Activated CD4-positive, CD25-positive, alpha-beta regulatory T cell treated with anti-CD3 and anti-CD28 coated beads, Interleukin-2, amount 50 U/mL, for 72 hours (primary cell): ENCODE results near the gene CHRDL2.

Experiments used
- DNase-seq: peaks from one replicate; pipeline ENCODE4 v3.0.0; 2021

Gene CHRDL2

GRCh38 chr11:74748211-74749126 lies 17.2 kb upstream of the CHRDL2 start, which contains the start of gene RNF169:
Gene RNF169 (plus strand): TSS chr11:74748849. CDS start chr11:74748881, 32 bp downstream.
- peak; percentile 89 for DNase-seq

- no peak for DNase-seq
Measured at GRCh38 chr11:74746868-74747267, 15.6 kb upstream of the CHRDL2 start.

GRCh38 chr11:74744277-74744676 lies 13.1 kb upstream of the CHRDL2 start:
- DNase-seq: no peak

- no peak for DNase-seq
Measured at GRCh38 chr11:74743640-74744039, 12.4 kb upstream of the CHRDL2 start.

GRCh38 chr11:74742070-74742469 lies 10.8 kb upstream of the CHRDL2 start:
- no peak for DNase-seq

- no peak for DNase-seq
Measured at GRCh38 chr11:74739546-74740270, 8.5 kb upstream of the CHRDL2 start.

GRCh38 chr11:74736031-74736430 lies 4.8 kb upstream of the CHRDL2 start:
- DNase-seq: no peak

GRCh38 chr11:74735365-74735928 lies 4.2 kb upstream of the CHRDL2 start:
- DNase-seq: no peak

- no peak for DNase-seq
Measured at GRCh38 chr11:74734559-74734925, 3.3 kb upstream of the CHRDL2 start.

GRCh38 chr11:74730571-74731260 lies 510 bp downstream of the CHRDL2 start:
- no peak for DNase-seq

GRCh38 chr11:74729397-74729796 lies 1.8 kb downstream of the CHRDL2 start:
- DNase-seq: no peak

- DNase-seq: peak; percentile 58
Measured at GRCh38 chr11:74726547-74727182, 4.6 kb downstream of the CHRDL2 start.

GRCh38 chr11:74725701-74726100 lies 5.5 kb downstream of the CHRDL2 start:
- no peak for DNase-seq

- DNase-seq: no peak
Measured at GRCh38 chr11:74723511-74723910, 7.7 kb downstream of the CHRDL2 start.

- no peak for DNase-seq
Measured at GRCh38 chr11:74721479-74721835, 9.8 kb downstream of the CHRDL2 start.

- no peak for DNase-seq
Measured at GRCh38 chr11:74720596-74721478, 10.4 kb downstream of the CHRDL2 start.

GRCh38 chr11:74719011-74719410 lies 12.2 kb downstream of the CHRDL2 start:
- DNase-seq: no peak

GRCh38 chr11:74717221-74717969 lies 13.8 kb downstream of the CHRDL2 start:
- DNase-seq: no peak

- no peak for DNase-seq
Measured at GRCh38 chr11:74714904-74715303, 16.3 kb downstream of the CHRDL2 start.

- no peak for DNase-seq
Measured at GRCh38 chr11:74713686-74714085, 17.5 kb downstream of the CHRDL2 start.
